Endothelial cell of hepatic sinusoid (primary cell): Measurements from ENCODE around the gene SOX6.
"Not testable (repeated sequence)": the region's sequence is repeated elsewhere in the genome, so short reads cannot be mapped to it uniquely, and the experiment has no call there.

Experiments used
- in situ Hi-C: cut with HindIII; loops from 2 replicates; pipeline ENCODE4 v1.10.0; 2017; ENCODE audit warnings: low sequenced_read_pairs

Gene SOX6

GRCh38 chr11:16356057-16356760 is at the start of gene SOX6:
Gene SOX6 (minus strand): TSS chr11:16356546. CDS start chr11:16341248, 15,298 bp downstream.
- in situ Hi-C loops = no loop called here

- in situ Hi-C loops = no loop called here
Observed at GRCh38 chr11:16404781-16405285, 48.5 kb upstream of the SOX6 start.

GRCh38 chr11:16403851-16404250 is 47.5 kb upstream of the SOX6 start:
- in situ Hi-C loops = no loop called here

- in situ Hi-C loops = no loop called here
Observed at GRCh38 chr11:16403448-16403803, 47.1 kb upstream of the SOX6 start.

GRCh38 chr11:16402654-16403447 is 46.5 kb upstream of the SOX6 start:
- in situ Hi-C loops = no loop called here

GRCh38 chr11:16397390-16397789 is 41.0 kb upstream of the SOX6 start:
- in situ Hi-C loops = no loop called here

GRCh38 chr11:16395601-16396000 is 39.3 kb upstream of the SOX6 start:
- in situ Hi-C loops = no loop called here

GRCh38 chr11:16394947-16395346 is 38.6 kb upstream of the SOX6 start:
- in situ Hi-C loops = no loop called here

GRCh38 chr11:16393340-16393739 is 37.0 kb upstream of the SOX6 start:
- in situ Hi-C loops = no loop called here

GRCh38 chr11:16392616-16393015 is 36.3 kb upstream of the SOX6 start:
- in situ Hi-C loops = no loop called here

- in situ Hi-C loops = not testable (repeated sequence)
Observed at GRCh38 chr11:16390826-16391225, 34.5 kb upstream of the SOX6 start.

GRCh38 chr11:16385099-16385498 is 28.8 kb upstream of the SOX6 start:
- in situ Hi-C loops = loop anchor here (5.0 kb wide), 1 partner anchor 72 kb away; no protein-coding TSS in a partner anchor

GRCh38 chr11:16382638-16383380 is 26.5 kb upstream of the SOX6 start:
- in situ Hi-C loops = no loop called here

GRCh38 chr11:16382186-16382585 is 25.8 kb upstream of the SOX6 start:
- in situ Hi-C loops = no loop called here

- in situ Hi-C loops = no loop called here
Observed at GRCh38 chr11:16380941-16381568, 24.7 kb upstream of the SOX6 start.

GRCh38 chr11:16378906-16379305 is 22.6 kb upstream of the SOX6 start:
- in situ Hi-C loops = no loop called here

GRCh38 chr11:16377746-16378145 is 21.4 kb upstream of the SOX6 start:
- in situ Hi-C loops = no loop called here

- in situ Hi-C loops = not testable (repeated sequence)
Observed at GRCh38 chr11:16375664-16376063, 19.3 kb upstream of the SOX6 start.

- in situ Hi-C loops = no loop called here
Observed at GRCh38 chr11:16373768-16374167, 17.4 kb upstream of the SOX6 start.

GRCh38 chr11:16372355-16372754 is 16.0 kb upstream of the SOX6 start:
- in situ Hi-C loops = no loop called here

- in situ Hi-C loops = no loop called here
Observed at GRCh38 chr11:16367252-16367651, 10.9 kb upstream of the SOX6 start.
